GM12872 (cell line): ENCODE results near the gene RFX2.

ENCODE experiments used
- TF ChIP-seq, protein P1 (sequence below): IDR thresholded peaks from 3 replicates; pipeline ENCODE4 v1.5.1; 2011; ENCODE audit warnings: low read depth, mild to moderate bottlenecking, low read length, moderate library complexity; ENCODE audit not compliant: insufficient read depth

Gene RFX2

DNA sequence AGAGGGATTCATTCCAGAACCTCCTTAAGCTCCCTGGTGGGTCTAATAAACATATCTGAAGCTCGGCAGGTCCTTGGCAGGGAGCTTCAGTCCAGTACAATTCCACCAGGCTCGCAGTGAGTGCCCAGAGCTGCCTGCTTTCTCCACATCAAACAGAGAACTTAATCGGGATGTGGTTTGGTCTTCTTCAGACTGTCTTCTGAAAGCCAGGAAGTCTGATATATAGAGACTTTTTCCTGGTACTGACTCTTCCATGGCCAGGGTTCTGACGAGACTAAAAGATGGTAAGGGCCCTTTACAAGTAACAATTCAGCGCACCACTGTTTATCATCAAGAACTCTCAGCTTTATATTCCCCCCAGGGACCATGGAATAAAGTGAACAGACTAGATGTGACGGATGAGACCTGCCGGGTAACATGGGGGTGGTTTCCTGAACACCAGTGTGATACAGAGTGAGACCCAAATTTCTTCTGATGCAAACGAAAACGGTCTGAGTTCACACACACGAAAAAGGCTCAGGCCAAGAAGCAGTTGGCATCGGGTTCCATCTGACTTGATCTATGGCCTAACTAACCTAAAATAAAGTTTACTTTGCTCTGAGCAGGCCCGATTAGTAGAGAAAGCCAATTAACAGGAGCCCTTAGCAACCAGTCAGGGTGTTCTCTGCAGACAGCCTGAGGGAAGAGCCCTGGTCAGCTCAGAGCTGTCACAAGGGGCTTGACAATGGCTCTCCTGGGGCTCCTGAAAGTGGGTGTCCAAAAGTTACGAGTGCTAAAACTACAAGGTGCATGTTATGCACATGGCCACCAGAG is 161.3 kb downstream of the RFX2 start:
- TF ChIP-seq, protein P1, sequence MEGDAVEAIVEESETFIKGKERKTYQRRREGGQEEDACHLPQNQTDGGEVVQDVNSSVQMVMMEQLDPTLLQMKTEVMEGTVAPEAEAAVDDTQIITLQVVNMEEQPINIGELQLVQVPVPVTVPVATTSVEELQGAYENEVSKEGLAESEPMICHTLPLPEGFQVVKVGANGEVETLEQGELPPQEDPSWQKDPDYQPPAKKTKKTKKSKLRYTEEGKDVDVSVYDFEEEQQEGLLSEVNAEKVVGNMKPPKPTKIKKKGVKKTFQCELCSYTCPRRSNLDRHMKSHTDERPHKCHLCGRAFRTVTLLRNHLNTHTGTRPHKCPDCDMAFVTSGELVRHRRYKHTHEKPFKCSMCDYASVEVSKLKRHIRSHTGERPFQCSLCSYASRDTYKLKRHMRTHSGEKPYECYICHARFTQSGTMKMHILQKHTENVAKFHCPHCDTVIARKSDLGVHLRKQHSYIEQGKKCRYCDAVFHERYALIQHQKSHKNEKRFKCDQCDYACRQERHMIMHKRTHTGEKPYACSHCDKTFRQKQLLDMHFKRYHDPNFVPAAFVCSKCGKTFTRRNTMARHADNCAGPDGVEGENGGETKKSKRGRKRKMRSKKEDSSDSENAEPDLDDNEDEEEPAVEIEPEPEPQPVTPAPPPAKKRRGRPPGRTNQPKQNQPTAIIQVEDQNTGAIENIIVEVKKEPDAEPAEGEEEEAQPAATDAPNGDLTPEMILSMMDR, result no peak

DNA sequence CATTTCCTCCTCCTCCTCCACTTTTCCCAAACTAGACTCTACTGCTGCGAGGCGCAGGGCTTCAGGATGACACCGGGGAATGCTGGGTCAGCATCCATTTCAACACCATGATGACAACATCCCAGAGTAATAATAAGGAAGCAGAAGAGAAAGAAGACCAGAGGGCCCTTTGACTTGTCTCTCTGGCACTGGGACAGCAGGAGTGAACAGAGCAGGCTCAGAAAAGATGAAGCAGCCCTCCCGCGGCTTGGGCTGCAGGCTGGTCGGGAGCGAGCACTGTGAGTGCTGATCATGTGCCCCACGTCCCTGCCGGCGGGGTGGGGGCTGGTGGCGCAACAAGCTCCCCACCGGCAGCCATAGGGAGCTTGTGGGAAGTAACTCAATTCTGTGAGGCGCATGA is 162.9 kb downstream of the RFX2 start:
- TF ChIP-seq, protein P1, result no peak

DNA sequence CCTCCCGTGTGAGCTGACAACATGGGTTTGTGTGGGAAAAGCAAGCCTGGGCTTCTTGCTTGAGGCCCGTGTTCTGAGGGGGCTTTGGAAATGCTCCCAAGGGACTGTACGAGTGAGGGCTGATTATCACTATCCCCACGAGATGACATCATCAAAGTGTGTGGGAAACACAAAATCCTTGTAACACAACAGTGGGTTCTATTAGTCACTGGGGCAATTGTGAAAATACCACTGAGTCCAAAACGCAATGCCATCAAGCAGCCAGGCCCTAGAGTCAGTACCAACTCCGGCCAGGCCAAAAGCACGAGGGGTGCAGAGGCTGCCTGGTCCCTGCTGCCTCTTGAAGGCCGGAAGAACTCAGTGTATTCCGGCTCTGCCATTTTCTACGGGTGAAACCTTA is 166.7 kb downstream of the RFX2 start:
- TF ChIP-seq, protein P1, result no peak
